ENCODE measurements around the gene PTPRT. TPM values are rescaled to one million over a fixed set of nuclear protein-coding genes. Genes with fewer than 3 reads are reported as not detected.

The PTPRT gene
- total RNA-seq, 4 donors from 2014 or later: under 0.01 to 2.1 TPM; not detected in 2

DNA sequence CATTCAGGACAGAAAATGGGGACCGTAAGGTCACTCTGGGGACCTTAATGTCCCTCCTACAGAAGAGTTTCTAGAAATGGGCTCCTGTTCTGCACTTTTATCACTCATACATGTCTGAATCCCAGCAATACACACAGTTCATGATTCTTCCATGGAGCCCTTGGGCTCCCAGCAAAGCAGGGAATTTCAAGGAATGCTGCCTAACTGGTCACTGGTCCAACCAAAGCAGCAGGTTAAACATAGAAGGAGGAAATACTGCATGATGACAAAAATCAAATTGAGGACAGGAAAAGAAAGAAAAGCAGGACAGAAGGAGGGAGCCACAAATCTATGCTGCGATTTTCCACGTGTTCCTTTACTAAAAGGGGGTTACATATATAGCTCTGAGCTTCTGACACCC lies 300.2 kb downstream of the PTPRT start:
- DNase-seq: no peak
- Histone ChIP-seq H3K4me1 (no peaks in the 10 kb centered on the region), H3K9me3 (no peaks in the 10 kb centered on the region), H3K4me3 (no peak overlapping the region), H3K27ac (no peak overlapping the region), H3K27me3 (no peaks in the 10 kb centered on the region), H3K36me3 (no peaks in the 10 kb centered on the region)
- intact Hi-C loops (cut with DNase I; ENCODE audit: low total_unique reads): no loop called here
- TF ChIP-seq POLR2A (IDR thresholded peaks at IDR 0.05) (no peak), CTCF (IDR thresholded peaks at IDR 0.05) (no peak)

- no peaks in the 10 kb centered on the region for H3K9me3 ChIP-seq
- TF ChIP-seq CTCF (IDR thresholded peaks at IDR 0.05) (no peak), POLR2A (IDR thresholded peaks at IDR 0.05) (no peak)
- no peaks in the 10 kb centered on the region for H3K36me3 ChIP-seq
- intact Hi-C loops (cut with DNase I; ENCODE audit: low total_unique reads): no loop called here
- DNase-seq: no peak
- no peak overlapping the region for H3K4me3 ChIP-seq
- no peaks in the 10 kb centered on the region for H3K4me1 ChIP-seq
- no peak overlapping the region for H3K27ac ChIP-seq
- no peaks in the 10 kb centered on the region for H3K27me3 ChIP-seq
These were observed 302.4 kb downstream of the PTPRT start for GRCh38 chr20:42887281-42887680.

GRCh38 chr20:42886801-42887200 lies 302.9 kb downstream of the PTPRT start:
- no peaks in the 10 kb centered on the region for H3K4me1 ChIP-seq
- TF ChIP-seq POLR2A (IDR thresholded peaks at IDR 0.05) (no peak), CTCF (IDR thresholded peaks at IDR 0.05) (no peak)
- no peaks in the 10 kb centered on the region for H3K27me3 ChIP-seq
- H3K36me3 ChIP-seq: no peaks in the 10 kb centered on the region
- no peak overlapping the region for H3K4me3 ChIP-seq
- no peak overlapping the region for H3K27ac ChIP-seq
- H3K9me3 ChIP-seq: no peaks in the 10 kb centered on the region
- intact Hi-C loops (cut with DNase I; ENCODE audit: low total_unique reads): no loop called here
- DNase-seq: no peak

DNA sequence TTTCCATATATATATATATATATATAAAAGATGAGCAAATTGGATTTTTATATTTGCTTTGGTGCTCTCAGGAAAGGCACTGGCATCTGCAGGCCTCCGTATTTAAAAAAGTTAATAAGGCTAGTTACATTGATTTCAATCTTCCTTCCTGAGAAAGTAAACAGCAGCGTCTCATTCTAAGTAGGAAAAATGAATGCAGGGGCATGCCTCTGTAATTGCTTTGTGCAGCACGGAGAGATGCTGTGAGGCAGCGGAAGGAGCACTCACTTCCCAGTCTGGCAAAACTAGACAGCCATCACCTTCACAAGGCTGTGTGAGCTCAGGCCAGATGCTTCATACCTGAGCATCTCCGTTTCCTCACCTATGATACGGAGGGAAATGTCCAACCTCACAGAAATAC lies 303.7 kb downstream of the PTPRT start:
- DNase-seq: no peak
- no peaks in the 10 kb centered on the region for H3K4me1 ChIP-seq
- no peaks in the 10 kb centered on the region for H3K36me3 ChIP-seq
- TF ChIP-seq POLR2A (IDR thresholded peaks at IDR 0.05) (no peak), CTCF (IDR thresholded peaks at IDR 0.05) (no peak)
- intact Hi-C loops (cut with DNase I; ENCODE audit: low total_unique reads): no loop called here
- no peak overlapping the region for H3K27ac ChIP-seq
- no peaks in the 10 kb centered on the region for H3K9me3 ChIP-seq
- H3K27me3 ChIP-seq: no peaks in the 10 kb centered on the region
- H3K4me3 ChIP-seq: no peak overlapping the region

DNA sequence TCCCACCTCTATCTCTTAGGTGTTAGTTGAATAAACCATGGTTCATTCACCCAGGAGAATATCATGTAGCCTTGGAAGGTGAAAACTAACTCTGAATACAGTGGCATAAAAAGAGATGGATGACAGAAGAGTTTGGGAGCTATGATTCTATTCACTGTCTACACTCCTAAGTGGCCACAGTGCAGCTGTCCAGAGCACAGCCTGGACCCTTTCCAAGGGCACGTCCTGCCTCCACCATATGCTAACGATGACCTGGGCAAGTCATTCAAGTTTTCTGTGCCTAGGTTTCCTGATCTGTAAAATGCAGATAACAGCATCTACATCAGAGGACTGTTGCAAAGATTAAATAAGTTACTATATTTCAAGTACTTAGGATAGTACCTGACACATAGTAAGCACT lies 314.1 kb downstream of the PTPRT start:
- intact Hi-C loops (cut with DNase I; ENCODE audit: low total_unique reads): no loop called here
- H3K9me3 ChIP-seq: no peaks in the 10 kb centered on the region
- TF ChIP-seq CTCF (IDR thresholded peaks at IDR 0.05) (no peak), POLR2A (IDR thresholded peaks at IDR 0.05) (no peak)
- DNase-seq: no peak
- H3K27me3 ChIP-seq: no peaks in the 10 kb centered on the region
- H3K27ac ChIP-seq: no peak overlapping the region
- H3K36me3 ChIP-seq: no peaks in the 10 kb centered on the region
- H3K4me1 ChIP-seq: no peaks in the 10 kb centered on the region
- no peak overlapping the region for H3K4me3 ChIP-seq

Measured in uterus (tissue), 4 donors.